HG03280 (cell line): Measurements from ENCODE around the gene OTUD5.

Source experiments
- ATAC-seq: cut with Tn5 transposase; IDR thresholded peaks from one replicate; pipeline ENCODE4 v1.9.1; 2021; ENCODE audit warnings: mild to moderate bottlenecking, moderate library complexity; ENCODE audit not compliant: unreplicated experiment

Gene OTUD5

DNA sequence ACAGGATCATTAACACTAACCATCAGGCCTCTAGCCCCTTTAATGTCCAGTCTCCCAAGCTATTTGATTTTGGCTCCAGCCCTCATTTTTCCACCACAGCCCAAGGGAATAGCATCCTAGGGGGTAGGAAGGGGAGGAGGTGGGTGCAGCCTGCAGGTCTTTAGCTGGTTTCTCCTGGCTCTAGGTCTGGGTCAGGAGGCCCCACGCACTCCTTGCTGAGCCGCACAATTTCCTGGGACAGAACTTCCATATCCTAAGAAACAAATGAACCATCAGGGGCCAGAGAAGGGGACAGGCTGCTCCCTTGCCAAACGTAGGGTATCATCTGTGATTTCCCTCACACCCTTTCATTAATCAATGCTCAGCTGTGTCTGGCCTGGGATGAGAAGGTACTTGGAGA, 16.6 kb upstream of the OTUD5 start:
- ATAC-seq = no peak

DNA sequence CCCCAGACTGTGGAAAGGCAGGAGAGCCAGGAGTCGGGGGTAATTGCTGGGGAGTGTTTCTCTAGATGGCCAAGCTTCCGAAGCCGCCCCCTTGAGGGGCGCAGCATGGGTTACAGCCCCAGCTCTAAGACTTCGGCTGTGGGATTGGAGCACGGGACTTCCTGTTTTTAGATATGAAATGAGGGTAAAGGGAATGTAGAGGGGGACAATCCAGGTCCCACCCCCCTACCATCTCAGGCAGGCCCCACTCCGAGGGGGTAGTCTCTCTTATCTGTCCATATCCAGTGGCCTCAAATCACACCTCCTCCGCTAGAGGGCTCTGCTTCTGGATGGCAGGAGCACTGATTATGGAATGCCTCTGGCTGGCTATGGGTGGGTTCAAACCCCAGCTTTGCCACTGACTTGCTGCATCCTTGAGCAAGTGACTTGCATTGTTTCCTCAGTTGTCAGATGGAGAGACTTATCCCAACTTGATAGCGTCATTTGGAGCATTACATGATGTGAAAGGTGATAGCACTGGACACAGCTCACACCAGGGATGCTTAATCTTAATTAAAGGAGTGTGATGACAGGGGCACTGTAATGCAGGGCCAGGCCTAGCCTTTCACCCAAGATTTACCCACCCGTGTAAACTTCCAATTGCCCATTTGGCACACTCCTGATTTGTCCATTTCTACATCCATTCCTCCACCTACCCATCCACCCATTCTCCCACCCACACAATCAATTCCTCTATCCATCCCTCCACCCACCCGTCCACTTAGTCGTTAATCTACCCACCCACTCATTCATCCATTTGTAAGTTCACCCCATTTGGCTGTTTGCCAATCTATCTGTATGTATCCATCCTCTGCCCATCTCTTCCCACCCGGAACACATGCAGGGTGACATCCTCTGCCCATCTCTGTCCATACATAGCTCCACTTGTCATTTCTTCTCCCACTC, 15.1 kb upstream of the OTUD5 start:
- ATAC-seq = no peak

DNA sequence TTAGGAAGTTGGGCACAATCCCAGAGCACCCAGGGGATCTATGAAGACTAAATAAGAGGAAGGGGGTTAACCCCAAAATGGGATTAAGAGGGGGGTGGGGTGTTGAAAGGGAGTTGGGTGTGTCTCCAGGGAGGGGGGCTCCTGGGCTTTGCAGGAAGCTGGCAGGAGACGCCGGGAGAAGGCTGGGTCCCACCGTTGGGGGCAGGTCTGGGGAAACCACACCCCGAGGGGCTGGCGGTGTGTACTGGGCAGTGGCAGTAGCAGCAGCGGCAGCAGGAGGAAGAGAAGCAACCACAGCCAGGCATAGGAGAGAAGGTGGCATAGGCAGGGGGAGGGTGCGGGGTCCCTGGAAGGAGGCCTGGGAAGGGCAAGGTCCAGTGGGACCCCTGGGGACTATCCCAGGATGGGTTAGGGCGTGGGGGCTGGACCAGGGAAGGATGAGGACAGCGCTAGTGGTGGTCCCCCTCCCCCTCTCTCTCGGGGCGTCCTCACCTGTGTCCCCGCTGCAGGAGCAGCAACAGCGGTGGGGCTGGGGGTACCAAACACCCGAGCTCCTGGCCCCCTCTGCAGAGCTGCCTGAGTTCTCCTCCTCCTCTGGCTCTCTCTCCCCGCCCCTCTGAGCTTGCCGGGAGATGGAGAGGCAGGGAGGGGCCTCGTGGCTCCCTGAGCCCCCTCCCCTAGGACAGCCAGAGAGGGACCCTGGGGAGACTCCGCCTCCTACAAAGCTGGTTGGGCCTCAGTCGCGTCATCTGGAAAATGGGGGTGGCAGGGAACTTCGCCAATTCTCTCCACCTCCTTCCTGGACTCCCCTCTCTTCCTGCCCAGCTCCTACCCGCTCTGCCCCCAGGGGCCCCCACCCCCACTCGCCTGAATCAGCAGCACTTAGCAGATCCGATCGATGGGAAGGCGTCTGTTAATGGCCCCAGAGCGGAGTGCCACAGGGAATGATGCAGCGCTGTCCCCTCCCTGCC, 14.1 kb upstream of the OTUD5 start, which contains the start of gene KCND1:
TSS of gene KCND1 (minus strand) at position 596 of the 971 bp plus-strand sequence. CDS start 1,573 bp downstream, outside the sequence.
- ATAC-seq = no peak

DNA sequence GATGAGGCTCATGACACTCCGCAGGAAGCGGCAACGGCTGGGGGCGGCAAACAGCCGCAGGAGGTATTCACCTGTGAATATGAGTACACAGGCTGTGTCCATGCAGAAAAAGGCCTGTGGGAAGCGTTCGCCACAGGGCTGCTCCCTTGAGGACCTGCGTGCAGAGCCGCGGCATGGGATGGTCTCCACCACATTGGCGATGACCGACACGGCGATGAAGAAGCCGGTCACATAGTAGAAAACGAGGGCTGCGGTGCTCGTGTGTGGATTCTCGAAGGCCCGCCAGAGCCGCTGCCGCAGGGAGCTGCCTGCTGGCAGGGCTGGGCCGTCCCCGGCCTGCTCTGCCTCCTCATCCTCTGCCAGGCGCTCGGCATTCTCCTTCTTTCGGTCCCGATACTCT, 12.1 kb upstream of the OTUD5 start:
- ATAC-seq = no peak

DNA sequence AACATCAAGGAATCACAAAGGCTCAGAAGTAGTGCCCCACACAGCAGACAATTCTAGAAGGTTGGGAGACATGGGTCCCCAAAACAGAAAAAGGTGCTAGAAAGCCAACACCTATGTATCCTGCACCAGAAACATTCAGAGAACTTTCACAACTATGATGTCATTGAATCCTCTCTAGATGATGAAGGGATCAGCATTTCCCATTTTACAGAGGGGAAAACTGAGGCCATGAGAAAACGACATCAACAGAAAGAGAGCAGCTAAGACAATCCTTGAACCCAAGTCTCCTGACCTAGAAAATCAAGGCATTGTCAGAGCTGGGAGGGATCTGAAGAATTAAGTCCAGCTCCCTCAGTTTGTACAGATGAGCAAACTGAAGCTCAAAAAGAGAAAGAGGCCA, 11.0 kb upstream of the OTUD5 start:
- ATAC-seq = no peak

DNA sequence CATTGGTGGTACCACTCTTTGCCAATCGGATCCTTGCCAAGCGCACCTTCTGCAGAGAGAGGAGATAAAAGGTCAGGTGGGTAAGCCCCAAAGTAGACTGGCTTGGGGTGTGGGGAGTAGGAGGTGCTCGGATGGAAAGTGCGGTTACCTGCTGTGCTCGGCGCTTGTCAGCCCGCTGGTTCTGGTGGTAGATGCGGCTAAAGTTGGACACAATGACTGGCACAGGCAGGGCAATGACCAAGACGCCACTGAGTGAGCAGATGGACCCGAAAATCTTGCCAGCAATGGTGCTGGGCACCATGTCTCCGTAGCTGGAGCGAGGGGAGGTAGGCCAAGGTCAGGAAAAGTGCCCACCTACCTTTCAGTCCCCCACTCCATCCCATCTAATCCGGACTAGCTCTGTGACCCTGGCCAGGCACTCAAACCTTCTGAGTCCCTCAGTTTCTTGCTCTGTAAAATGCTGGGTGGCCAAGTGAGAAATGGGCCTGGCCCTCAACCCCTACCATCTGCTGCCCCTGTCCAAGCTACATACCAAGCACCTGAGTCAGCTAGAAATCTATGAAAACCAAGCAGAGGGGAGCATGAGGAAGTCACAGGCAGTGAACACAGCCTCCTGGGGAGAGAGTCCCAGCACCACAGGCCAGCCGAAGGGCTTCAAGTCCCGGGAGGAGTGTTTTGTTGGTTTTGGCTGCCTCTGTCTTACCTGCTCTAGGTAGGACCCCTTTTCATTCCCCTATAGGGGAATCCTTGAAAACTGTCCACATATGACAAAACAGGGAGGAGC, 9.6 kb upstream of the OTUD5 start:
- ATAC-seq = no peak

DNA sequence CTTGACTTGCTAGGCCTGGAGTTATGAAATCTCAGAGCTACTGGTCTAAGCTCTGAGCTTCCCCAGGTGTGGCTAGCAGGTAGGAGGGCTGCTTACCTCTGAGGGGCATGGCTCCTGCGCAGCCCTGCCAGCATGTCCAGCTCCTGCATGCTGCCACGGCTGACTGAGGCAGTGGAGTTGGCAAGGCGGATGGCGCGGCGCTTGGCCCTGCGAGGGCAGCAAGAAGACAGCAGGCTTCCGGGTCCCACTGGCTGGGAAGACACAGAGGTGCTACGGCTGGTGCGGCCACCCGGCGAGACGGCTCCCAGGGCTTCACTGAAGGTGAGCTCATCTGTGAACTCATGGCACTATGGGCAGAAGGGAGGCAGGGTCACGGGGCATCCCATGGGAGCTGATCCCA, 8.6 kb upstream of the OTUD5 start:
- no peak for ATAC-seq

DNA sequence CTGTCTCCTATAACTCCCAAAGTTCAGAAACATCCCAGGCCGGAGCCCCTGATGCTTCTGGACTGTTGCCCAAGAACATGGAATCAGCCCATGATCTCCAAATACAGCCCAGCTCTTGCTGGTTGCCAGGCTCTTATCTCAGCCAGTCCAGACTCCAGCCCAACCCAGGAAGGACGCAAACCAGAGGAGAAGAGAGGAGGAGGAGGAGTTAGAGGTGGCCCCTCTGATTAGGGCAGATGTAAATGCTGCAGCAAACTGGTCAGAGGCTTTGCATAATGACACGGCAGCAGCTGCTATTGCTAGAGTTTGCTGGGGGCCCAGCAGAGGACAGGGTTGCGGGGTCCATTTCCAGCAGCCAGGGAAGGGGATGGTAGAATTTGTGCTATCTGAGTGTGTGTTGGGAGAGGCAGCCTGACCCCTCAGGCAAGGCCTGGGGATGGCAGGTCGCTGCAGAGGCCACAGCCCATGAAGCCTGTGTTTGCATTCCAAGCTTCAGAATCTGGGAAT, 4.2 kb upstream of the OTUD5 start:
- no peak for ATAC-seq

DNA sequence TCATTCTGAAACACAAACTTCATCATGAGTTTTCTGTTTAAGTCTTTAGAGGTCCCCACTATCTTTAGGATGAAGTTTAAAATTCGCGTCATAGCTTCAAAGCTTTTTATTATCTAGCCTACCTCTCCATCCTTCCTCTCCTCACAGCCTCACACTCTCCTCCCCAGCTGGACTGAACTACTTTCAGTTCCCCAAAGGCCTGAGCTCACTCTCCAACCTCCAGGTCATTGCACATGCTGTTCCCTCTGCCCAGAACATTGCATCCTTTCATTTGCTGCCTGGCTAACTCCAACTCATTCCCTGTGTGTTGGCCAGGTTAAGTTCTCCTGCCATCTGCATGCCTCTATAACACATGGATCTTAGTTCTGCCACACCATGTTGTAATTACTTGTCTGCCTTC, 2.9 kb upstream of the OTUD5 start:
- no peak for ATAC-seq

DNA sequence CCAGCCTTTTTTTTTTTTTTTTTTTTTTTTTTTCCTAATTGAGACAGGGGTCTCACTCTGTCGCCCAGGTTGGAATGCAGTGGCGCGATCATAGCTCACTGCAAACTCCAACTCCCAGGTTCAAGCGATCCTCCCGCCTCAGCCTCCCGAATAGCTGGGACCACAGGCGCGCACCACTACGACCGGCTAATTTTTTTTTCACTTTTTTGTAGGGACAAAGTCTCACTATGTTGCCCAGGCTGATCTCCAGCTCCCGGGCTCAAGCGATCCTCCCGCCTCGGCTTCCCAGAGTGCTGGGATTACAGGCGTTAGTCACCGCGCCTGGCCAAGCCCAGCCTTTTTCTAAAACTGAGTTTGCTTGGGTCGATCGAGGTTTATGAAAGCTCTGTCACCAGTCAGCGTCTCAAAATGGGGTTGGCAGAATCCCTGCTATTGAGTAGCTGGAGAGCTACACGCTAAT, 1.3 kb upstream of the OTUD5 start:
- ATAC-seq = no peak

DNA sequence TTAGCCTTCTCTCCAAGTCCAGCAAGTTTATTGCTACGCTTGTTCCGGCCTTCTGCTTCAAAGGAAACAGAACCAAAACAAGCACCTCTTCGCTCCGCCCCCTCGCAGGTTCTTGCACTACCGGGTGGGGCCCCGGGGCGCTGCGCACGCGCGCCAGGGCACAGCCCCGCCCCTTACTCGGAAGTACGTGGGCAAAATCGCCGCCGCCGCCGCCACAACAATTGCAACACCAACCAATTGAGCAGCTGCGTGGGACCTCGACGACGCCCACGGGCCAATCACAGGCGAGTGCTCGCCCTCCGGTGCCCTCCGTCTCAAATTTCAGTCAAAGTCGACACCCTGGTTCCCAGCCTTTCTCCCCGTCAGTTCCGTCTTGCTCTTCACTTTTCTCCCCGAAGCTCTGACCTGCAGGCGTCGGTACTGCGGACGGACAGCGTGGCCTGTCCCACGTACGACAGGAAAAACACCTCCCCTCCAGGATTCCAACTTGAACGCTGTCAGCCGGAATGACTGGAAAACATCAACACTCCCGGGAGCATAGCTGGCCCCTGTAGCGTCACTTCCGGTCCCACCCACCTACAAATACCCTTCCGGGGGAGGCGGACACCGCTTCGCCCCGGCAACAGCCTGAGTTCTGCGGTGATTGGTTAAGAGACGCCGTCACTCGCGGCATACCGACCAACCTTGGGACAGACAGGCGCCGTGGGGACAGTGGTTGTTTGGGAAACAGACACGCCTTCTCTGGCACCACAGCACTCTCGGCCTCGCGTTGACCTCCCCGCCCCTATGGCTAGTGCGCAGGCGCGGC, 624 bp upstream of the OTUD5 start:
- peak; percentile 84 for ATAC-seq

DNA sequence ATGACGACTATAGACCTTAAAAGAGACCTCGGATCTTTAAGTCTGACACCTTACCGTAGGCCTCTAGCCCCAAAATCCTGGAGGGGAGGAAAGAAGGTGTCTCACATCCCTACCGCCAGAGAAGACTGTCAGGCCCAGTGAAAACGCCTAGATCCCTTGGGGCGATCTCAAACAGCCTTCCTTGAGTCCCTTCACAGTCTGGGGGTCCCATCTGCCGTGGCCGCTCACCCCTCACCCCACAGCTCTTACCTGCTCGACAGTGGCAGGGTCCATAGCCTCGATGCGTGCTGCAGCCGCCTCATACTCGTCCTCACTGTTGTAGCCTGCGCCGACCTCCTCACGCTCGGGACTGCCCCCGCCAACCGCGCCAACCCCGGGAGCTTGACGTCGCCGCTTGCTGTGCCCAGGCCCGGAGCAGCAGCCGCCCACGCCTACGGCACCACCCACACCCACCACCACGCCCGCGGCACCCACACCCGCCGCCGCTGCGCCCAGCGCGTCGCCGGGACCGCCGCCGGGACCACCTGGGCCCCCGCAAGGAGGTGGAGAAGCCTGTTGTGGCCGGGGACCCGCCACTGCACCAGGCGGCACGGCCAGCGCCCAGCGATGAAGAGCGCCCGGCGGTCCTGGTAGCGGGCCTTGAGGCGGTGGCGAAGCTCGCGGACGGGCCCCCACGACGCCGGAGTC, 536 bp downstream of the OTUD5 start:
- ATAC-seq = no peak

DNA sequence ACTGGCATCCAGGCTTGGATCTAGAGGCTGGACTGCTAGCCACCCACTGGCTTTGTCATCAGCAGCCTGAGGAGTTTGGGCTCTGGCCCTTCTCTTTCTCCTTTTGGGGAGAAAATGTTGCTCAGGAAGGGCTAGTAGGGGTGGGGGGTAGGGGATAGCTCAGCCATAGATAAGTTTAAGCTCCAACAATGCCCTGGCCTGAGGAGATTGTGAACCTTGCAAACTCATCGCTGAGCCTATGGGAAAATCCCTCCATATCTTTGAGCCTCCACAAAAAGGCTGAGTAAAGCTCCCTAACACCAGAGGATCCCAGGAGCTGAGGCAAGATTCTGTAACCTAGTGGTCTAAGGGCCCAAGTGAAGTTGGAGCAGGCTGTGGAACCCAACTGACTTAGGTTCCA, 8.8 kb downstream of the OTUD5 start:
- ATAC-seq = no peak

DNA sequence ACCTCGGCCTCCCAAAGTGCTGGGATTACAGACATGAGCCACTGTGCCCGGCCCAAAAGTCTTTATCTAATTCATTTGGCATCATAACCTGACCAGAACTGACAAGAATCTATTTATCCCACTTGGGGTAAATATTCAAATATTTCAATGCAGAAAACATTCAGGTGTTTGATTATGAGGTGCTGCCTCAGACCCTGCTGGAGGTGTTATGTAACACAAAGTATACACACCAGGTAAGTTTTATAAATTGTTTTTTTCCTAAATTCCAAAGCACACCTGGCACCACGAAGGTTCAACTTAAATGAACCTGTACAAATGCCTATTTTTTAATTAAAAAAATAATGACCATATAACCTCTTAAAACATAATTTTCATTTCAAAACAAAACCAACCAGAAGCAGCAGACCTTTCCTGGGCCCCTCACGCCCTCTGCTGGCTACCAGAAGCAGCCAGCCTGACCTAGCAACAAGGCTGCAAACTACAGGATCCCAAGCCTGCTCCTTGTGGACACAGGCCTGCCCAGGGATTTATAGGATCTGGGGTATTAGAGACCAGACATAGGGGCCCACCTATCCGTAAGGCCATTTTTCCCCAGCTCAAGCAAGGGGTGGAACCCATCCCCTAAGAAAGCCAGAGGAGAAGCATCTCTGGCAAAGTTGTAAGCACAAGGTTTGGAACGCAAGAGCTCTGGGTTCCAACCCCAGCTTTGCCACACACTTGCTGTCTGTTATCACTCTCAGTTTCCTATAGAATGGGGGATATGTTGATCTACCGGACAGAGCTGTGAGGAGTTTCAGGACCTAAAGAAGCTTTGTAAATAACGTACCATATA, 11.7 kb downstream of the OTUD5 start:
- no peak for ATAC-seq

DNA sequence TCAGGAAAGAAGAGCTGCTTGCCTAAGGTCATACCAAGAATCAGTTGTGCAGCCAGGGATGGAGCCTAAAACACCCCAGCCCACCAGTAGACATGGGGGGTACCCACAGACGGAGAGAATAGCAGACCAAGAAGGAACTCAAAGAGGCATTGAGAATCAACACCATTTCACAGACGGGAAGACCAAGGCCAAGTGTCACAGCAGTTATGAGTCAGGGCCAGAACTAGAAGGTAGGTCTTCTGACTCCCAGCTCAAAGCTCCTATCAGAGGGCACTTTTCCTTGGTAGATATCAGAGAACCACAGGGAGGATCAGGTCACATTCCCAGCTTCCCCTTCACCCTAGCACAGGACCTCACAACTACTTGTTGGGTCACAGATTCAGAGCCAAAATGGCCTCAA, 14.5 kb downstream of the OTUD5 start:
- ATAC-seq = no peak

DNA sequence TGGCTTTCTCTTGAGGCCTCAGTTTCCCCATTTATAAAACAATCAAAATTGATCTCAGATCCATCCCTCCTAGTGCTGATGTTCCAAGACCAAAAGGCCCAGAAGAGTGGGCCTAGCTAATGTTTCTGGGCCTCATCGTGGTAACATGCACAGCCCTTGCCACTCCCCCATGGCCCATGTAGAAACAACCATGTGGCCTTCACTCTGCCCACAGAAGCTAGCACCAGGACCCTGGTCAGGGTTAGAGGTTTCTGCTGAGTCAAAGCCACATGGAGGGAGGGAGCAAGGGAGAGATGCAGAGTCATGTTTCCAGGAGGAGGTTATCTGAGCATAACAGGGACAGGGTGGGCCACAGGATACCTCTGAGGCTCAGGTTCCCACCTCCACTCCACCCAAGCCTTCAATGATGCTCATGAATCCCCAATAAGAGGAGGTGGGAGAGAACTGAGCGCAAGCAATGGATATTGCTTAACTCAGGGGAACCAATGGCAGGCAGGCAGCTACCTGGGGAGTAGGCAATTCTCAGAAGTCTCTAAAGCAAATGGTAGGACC, 16.9 kb downstream of the OTUD5 start:
- no peak for ATAC-seq

DNA sequence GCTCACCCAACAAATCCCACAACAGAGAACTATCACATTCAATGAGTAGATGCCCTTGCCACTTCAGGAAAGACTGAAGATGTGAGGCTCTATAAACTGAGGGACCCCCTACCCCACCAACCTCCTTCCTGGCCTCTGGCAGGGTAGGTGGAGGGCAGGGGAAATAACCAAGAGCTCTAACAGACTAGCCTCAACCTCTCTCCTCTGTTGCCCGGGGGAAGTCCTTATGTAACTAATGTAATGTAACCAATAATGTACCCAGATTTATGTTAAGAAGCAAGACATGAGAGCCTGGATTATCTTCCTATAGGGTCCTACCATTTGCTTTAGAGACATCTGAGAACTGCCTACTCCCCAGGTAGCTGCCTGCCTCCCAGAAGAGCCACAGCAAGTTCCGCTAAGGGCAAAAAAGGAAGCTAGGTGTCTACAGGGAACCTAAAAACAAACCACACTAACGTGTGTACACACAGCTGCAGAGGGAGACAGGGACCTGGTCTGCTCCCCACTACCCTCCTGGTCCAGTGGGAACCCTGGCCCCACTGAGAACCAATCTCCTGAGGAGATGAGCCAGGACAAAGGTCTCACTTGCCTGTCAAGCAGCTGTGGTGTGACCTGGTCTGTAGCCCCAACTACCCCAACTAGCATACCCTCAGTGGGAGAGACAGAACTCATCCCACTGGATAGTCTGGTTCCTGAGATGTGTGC, 17.7 kb downstream of the OTUD5 start:
- no peak for ATAC-seq
